Tibial nerve (tissue), 4 donors: ENCODE data around the gene ZNF573. TPM values are rescaled to one million over a fixed set of nuclear protein-coding genes. Genes with fewer than 3 reads are reported as not detected.

Source experiments
- DNase-seq, 2 donors: peaks; one replicate each; pipeline ENCODE4 v3.0.0-alpha.2; 2019; ENCODE audit warnings: low spot score in 2 of 2
- H3K27ac ChIP-seq, 4 donors: fragments of 200-600 bp; sonication (generic) in 3 of 4; one replicate each; pipeline ENCODE4 v1.5.1; 2017 to 2019; ENCODE audit warnings: mild to moderate bottlenecking in 1 of 4
- H3K27me3 ChIP-seq, 2 donors: fragments of 200-600 bp; sonication (generic) in 1 of 2; one replicate each; pipeline versions ENCODE4 v1.5.1 to v1.6.0; 2017 to 2019
- H3K36me3 ChIP-seq, 3 donors: fragments of 200-600 bp; sonication (generic); one replicate each; pipeline ENCODE4 v1.5.1; 2018 to 2019
- H3K4me1 ChIP-seq, 4 donors: fragments of 200-600 bp; sonication (generic) in 3 of 4; one replicate each; pipeline ENCODE4 v1.5.1; 2017 to 2019
- H3K4me3 ChIP-seq, 4 donors: fragments of 200-600 bp; sonication (generic) in 3 of 4; one replicate each; pipeline ENCODE4 v1.5.1; 2017 to 2019; ENCODE audit warnings: mild to moderate bottlenecking in 1 of 4, moderate library complexity in 1 of 4
- H3K9me3 ChIP-seq, 4 donors: fragments of 200-600 bp; sonication (generic) in 3 of 4; one replicate each; pipeline ENCODE4 v1.5.1; 2017 to 2019
- EP300 ChIP-seq, 2 donors: sonication (generic); formaldehyde crosslinking; IDR thresholded peaks; one replicate each; pipeline ENCODE4 v1.6.1; 2017; ENCODE audit warnings: antibody characterized with exemption in 2 of 2, mild to moderate bottlenecking in 1 of 2
- POLR2A ChIP-seq, 2 donors: fragments of 450-650 bp; IDR thresholded peaks; one replicate each; pipeline ENCODE4 v1.6.1; 2017; ENCODE audit warnings: antibody characterized with exemption in 2 of 2, mild to moderate bottlenecking in 2 of 2, moderate library complexity in 2 of 2
- WGBS, 2 donors: methylation state at CpG; one replicate each; pipeline ENCODE4 v1.1.5; 2018; 5-methylcytosine and 5-hydroxymethylcytosine counted together
- total RNA-seq, 4 donors: library from RNA; depleted of rRNA; stranded (reverse); fragments of >200 nt; gene quantifications; one replicate each; pipeline ENCODE4 v1.1.0, GENCODE V29; 2016
- TF ChIP-seq, protein P1 (sequence below), 5 experiments: fragments of 200-600 bp in 3 of 5; fragments of 450-650 bp in 2 of 5; sonication (generic) in 3 of 5; IDR thresholded peaks; one replicate each; pipeline ENCODE4 v1.5.1; 2016 to 2019; ENCODE audit warnings: antibody characterized with exemption in 5 of 5, mild to moderate bottlenecking in 3 of 5, moderate library complexity in 2 of 5

The ZNF573 gene
- total RNA-seq, 4 donors from 2014 or later: 7.8 to 13.6 (median 9.5) TPM

DNA sequence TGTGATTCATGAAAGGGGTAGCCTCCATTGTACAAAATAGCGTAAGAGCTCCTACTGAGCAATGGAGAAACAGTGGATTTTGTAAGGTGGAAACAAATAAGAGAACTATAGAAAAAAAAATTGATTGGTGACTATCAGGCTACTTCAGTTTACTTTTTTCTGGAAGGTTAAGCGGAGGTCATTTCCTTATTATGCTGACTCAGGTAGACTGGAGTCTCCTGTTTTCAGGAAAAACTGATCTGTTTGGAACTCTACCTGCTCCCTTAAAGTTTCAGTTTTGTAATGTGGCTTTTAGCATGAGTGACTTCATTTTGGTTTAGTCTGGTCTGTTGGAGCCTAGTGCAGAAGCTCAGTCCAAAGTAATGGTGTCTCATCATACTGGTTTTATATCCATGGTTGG, 63.2 kb downstream of the ZNF573 start:
- Histone ChIP-seq H3K4me1 (peaks cover 0 to 11% (median 7%) of the 10 kb centered on the region in 4 donors), H3K27me3 (no peaks in the 10 kb centered on the region), H3K4me3 (no peak overlapping the region), H3K36me3 (peaks cover 0 to 43% (median 0%) of the 10 kb centered on the region in 3 donors), H3K27ac (no peak overlapping the region), H3K9me3 (peaks cover 0 to 3% (median 0%) of the 10 kb centered on the region in 4 donors)
- DNase-seq: no peak
- TF ChIP-seq, protein P1, sequence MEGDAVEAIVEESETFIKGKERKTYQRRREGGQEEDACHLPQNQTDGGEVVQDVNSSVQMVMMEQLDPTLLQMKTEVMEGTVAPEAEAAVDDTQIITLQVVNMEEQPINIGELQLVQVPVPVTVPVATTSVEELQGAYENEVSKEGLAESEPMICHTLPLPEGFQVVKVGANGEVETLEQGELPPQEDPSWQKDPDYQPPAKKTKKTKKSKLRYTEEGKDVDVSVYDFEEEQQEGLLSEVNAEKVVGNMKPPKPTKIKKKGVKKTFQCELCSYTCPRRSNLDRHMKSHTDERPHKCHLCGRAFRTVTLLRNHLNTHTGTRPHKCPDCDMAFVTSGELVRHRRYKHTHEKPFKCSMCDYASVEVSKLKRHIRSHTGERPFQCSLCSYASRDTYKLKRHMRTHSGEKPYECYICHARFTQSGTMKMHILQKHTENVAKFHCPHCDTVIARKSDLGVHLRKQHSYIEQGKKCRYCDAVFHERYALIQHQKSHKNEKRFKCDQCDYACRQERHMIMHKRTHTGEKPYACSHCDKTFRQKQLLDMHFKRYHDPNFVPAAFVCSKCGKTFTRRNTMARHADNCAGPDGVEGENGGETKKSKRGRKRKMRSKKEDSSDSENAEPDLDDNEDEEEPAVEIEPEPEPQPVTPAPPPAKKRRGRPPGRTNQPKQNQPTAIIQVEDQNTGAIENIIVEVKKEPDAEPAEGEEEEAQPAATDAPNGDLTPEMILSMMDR (IDR thresholded peaks at IDR 0.05): no peak
- TF ChIP-seq EP300 (IDR thresholded peaks at IDR 0.05) (no peak), POLR2A (IDR thresholded peaks at IDR 0.05) (no peak)
- WGBS, 2 donors: 90 to 99% methylated on average over 2 of the region's 2 CpGs

DNA sequence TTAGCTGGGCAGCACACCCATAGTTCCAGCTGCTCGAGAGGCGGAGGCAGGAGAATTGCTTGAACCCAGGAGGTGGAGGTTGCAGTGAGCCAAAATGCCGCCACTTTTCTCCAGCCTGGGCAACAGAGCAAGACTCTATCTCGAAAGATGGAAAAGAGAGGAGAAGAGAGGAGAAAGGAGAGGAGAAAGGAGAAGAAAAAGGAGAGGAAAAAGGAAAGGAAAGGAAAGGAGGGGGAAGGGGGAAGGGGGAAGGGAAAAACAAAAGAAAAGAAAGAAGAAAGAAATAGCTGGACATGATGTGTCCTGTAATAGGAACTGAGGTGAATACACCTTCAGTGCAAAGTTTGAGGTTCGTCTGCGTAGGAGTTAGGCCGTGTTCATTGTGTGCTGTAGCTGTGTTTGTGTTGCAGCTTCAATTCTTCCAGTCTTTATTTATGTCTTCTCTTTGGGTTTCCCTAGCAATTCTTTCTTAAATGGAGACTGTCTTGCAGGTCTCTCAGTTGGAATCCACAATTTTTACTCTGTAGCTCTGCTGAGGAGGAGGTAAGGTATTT, 73.3 kb downstream of the ZNF573 start:
- Histone ChIP-seq H3K27ac (no peak overlapping the region), H3K4me3 (no peak overlapping the region), H3K4me1 (no peaks in the 10 kb centered on the region), H3K27me3 (no peaks in the 10 kb centered on the region), H3K36me3 (peaks cover 7 to 100% (median 12%) of the 10 kb centered on the region in 3 donors), H3K9me3 (peaks cover 0 to 65% (median 2%) of the 10 kb centered on the region in 4 donors)
- TF ChIP-seq, protein P1 (IDR thresholded peaks at IDR 0.05): no peak
- TF ChIP-seq POLR2A (IDR thresholded peaks at IDR 0.05) (no peak), EP300 (IDR thresholded peaks at IDR 0.05) (no peak)
- DNase-seq: no peak
- 91 to 93% methylated on average over 7 of the region's 7 CpGs for WGBS, 2 donors

DNA sequence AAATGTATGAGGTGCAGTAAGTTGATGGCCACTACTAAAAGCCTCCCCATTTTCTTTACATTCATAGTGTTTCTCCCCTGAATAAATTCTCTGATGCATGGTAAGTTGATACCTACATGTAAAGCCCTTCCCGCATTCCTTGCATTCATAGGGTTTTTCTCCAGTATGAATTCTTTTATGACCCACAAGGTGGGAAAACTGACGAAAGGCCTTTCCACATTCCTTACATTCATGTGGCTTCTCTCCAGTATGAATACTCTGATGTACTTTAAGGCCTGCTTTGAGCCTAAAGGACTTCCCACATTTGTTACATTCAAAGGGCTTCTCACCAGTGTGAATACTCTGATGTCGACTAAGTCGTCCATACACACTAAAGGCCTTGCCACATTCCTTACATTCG, 80.3 kb downstream of the ZNF573 start:
- Histone ChIP-seq H3K4me1 (no peaks in the 10 kb centered on the region), H3K27me3 (no peaks in the 10 kb centered on the region), H3K27ac (no peak overlapping the region), H3K9me3 (peaks cover 0 to 78% (median 2%) of the 10 kb centered on the region in 4 donors), H3K4me3 (no peak overlapping the region), H3K36me3 (peaks cover 0 to 81% (median 7%) of the 10 kb centered on the region in 3 donors)
- no peak for DNase-seq
- WGBS, 2 donors: 89 to 93% methylated on average over 5 of the region's 5 CpGs
- TF ChIP-seq POLR2A (IDR thresholded peaks at IDR 0.05) (no peak), EP300 (IDR thresholded peaks at IDR 0.05) (no peak)
- TF ChIP-seq, protein P1 (IDR thresholded peaks at IDR 0.05): no peak

DNA sequence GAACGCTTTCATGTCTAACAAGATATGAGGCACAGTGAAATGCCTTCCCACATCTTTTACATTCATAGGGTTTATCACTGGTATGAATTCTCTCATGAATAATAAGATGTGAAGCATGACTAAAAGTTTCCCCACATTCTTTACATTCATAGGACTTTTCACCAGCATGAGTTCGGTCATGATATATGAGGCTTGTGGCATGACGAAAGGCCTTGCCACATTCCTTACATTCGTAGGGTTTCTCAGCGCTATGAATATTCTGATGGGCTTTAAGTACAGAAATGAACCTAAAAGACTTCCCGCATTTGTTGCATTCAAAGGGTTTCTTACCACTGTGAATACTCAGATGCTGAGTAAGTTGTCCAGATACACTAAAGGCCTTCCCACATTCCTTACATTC, 81.2 kb downstream of the ZNF573 start:
- Histone ChIP-seq H3K4me1 (no peaks in the 10 kb centered on the region), H3K27ac (no peak overlapping the region), H3K36me3 (peaks cover 0 to 73% (median 7%) of the 10 kb centered on the region in 3 donors), H3K9me3 (peaks cover 0 to 70% (median under 1%) of the 10 kb centered on the region in 4 donors), H3K27me3 (no peaks in the 10 kb centered on the region), H3K4me3 (no peak overlapping the region)
- TF ChIP-seq POLR2A (IDR thresholded peaks at IDR 0.05): no peak
- 81 to 88% methylated on average over 6 of the region's 6 CpGs for WGBS, 2 donors
- no peak for DNase-seq

DNA sequence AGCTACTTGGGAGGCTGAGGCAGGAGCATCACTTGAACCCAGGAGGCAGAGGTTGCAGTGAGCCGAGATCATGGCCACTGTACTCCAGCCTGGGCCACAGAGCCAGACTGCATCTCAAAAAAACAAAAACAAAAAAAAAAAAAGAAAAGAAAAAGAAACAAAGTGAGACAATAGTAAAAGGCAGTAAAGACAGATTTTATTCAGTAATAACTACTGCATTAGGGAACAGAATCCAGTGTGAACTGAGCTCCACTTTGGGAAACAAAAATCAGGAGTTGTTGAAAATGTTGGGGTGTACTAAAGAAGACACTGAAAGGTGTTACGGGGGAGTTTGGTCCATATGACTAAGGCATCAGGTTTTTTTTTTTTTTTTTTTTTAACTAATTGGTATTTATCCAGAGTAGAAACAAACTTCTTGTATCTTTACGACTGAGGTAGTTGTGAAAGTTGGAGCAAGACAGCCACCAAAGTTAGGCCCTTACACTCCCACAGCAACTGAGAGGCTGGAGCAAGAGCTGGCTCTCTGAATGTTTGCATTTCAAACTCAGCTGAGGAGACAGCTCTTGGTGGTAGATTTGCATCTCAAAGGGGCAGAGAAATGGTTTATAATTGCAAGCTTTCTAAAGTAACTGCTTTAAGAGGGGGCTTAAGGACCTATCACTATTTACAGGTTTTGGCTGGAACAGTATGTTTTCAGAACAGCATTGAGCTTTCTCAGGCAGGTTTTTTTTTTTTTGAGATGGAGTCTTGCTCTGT, 84.1 kb downstream of the ZNF573 start:
- Histone ChIP-seq H3K36me3 (peaks cover 0 to 45% (median 7%) of the 10 kb centered on the region in 3 donors), H3K4me1 (peaks cover 0 to 9% (median 4%) of the 10 kb centered on the region in 4 donors), H3K27ac (no peak overlapping the region), H3K27me3 (no peaks in the 10 kb centered on the region), H3K4me3 (no peak overlapping the region), H3K9me3 (peaks cover 0 to 56% (median 0%) of the 10 kb centered on the region in 4 donors)
- no peak for DNase-seq
- WGBS, 2 donors: 73 to 82% methylated on average over 3 of the region's 3 CpGs
- TF ChIP-seq EP300 (IDR thresholded peaks at IDR 0.05) (no peak), POLR2A (IDR thresholded peaks at IDR 0.05) (no peak)
- TF ChIP-seq, protein P1 (IDR thresholded peaks at IDR 0.05): no peak
